GM18873 (cell line): ENCODE data around the gene DRAP1.

ENCODE experiments used
- ATAC-seq: cut with Tn5 transposase; IDR thresholded peaks from one replicate; pipeline ENCODE4 v1.9.1; 2021; ENCODE audit warnings: mild to moderate bottlenecking, moderate library complexity, moderate number of reproducible peaks; ENCODE audit not compliant: unreplicated experiment, low FRiP score

The DRAP1 gene, protein sequence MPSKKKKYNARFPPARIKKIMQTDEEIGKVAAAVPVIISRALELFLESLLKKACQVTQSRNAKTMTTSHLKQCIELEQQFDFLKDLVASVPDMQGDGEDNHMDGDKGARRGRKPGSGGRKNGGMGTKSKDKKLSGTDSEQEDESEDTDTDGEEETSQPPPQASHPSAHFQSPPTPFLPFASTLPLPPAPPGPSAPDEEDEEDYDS

DNA sequence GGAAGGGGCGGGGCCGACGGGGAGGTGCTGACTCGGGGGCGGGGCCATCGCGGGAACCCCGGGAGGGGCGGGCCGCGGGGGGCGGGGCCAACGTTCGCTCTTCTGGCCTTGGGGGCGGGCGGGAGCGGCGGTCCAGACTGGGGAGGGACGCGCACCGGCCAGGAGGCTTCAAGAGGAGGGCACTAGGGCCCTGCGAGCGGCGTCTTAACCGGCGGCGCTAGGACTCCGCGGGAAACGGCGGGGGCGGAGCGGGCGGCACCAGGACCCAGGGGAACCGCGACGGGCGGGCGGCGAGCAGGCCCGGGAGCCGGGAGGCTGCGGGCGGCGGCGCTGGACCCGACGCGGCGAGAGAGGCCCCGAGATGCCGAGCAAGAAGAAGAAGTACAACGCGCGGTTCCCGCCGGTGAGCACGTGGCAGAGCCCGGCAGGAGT lies at the start of gene DRAP1:
Gene DRAP1, plus strand, starts transcription at position 286 of the 432 bp plus-strand sequence. Its CDS starts 76 bp downstream, at position 362.
- peak; percentile 73 for ATAC-seq

DNA sequence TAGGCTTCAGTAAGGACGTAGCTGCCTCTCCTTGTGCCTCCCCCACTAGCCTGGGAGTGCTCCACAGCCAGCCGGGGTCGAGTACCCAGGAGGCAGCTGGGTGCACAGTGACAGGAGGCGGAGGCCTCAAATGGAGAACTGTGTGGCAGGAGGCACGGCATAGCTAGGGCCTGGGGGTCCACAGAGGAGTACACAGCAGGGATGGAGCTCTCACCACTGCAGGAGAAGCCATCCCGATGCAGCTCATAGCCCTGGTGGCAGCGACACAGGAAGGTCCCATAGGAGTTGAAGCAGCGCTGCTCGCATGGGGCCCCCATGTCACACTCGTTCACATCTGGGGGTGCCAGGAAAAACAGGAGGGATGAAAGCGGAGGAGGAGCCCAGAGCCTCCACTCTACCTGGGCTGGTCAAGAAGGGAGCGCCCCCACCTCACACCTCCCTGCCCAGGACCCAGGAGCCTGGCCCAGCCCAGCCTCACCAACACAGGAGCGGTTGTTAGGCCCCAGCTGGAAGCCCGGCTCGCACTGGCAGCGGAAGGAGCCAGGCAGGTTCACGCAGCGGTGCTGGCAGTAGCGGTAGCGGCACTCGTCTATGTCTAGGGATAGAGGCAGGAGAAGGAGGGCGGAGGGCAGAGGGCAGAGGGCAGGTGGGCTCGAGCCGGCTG lies 49.5 kb upstream of the DRAP1 start:
- ATAC-seq = no peak

DNA sequence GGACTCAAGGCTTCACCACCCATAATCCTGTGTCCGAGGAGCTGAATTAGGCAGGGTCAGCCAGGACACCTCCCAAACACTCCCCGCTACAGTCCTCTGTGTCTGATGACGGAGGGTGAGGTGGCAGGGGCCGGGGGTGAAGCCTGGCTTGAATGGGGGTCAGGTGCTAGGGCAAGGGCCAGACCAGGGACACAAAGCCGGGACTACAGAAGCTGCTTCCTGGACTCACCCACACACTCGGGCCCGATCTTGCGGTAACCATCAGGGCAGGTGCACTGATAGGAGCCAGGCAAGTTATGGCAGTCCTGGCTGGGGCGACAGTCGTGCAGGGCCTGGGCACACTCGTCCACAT lies 48.9 kb upstream of the DRAP1 start:
- ATAC-seq = no peak

DNA sequence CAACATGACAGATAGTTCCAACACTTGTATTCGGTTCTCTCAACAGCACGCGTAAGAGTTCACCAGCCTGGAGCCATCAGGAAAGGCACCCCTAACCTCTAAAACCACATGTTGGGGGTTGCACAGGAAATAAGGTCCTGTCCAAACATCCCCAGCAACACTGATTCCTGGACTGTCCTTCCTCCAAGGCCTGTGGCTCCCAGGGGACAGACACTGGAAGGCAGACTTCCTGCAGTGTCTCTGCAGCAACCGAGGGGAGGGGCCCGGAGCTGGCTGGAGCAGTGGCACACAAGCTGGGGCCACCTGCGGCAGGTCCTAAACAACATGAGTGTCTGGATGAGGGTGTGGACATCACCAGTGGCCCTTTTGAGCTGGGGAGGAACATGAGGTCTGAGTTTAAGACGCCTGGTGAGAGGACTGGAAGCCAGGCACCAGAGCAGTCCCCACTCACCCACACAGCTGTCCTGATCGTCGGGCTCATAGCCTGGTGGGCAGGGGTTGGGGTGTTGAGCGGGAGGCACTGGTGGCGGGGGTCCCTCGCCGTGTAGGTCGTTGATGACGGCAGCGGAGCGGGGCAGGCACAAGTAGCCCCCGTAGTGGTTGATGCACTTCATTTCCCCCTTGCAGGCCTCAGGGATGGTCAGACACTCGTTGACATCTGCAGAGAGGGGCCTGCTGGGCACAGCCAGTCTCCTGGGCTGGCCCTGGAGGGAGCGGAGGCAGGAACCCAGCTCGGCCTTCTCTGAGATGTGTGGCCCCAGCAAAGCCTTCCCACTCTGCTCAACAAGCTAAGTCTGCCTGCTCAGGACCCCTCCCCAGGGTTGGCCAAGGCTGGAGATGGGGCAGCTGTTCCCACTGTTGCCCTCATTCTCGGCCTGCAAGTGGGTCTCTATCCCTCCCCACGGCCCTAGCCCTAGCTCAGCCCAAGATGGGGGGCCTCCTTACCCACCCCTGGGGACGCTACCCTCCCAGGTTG lies 48.2 kb upstream of the DRAP1 start:
- no peak for ATAC-seq

DNA sequence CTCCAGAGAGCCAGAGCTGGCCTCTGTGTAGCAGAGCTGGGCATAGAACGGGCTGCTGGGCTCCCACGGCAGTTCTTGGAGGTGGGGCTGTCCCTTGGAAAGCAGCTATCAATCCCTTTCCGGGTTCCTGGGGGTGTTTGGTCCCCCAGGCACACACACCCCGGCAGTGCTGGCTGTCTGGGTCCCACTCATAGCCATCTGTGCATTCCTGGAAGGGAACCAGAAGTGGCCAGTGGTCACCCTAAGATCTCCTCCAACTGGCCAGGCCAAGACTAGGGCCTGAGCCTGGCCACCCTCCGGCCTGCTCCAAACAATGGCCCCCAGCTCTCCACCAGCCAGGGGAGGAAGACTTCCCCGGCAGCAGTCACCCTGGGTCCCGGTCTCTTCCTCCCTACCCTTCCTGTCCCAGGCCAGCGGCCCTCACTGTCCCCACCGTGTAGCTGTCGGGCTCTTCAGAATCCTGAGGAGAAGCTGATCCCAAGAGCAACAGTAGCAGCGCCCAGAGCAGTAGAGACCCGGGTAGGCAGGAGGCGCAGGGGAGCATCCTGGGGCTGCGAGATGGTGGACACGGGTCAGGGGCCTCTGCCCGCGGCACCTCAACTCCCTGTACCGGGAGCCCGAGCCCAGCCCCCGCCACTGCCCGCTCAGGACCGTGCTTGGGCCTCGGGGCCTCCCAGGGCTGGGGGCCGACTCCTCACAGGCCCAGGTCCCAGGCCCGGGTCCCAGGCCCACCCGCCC lies 47.2 kb upstream of the DRAP1 start:
- no peak for ATAC-seq

DNA sequence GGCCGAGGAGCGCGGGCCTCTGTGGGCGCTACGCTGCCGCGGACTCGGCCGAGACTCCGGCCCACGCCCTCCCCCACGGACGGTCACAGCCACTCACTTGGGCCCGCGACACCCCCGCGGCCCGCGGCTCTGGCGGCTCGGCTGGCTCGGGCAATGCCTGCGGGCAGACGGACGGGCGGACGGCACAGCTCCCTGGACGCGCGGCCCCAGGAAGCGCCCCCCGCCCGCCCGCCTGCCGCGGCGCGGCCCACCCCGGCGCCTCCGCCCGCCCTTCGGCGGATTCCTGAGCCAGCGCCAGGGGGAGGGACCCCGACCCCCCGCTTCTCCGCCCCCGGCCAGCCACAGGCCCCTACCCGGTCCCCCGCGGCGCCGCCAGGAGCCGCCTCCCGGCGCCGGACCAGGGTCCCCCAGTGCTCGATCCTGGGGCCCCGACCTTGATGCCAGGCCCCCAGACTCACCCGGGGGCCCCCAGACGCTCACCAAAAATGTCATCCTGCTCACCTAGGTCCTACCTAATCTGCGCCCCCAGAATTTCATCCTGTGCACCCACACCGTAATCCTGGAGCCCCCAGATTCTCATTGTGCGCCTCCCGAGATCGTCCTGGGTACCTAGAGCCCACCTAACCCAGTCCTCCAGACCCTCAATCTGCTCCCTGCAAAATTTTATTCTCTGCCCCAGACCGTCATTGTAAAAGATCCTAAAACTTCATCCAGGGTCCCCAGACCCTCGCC lies 46.5 kb upstream of the DRAP1 start, which contains the start of gene EFEMP2:
Gene EFEMP2, minus strand, starts transcription at position 215 of the 732 bp plus-strand sequence. CDS start 446 bp downstream, outside the sequence.
- no peak for ATAC-seq

DNA sequence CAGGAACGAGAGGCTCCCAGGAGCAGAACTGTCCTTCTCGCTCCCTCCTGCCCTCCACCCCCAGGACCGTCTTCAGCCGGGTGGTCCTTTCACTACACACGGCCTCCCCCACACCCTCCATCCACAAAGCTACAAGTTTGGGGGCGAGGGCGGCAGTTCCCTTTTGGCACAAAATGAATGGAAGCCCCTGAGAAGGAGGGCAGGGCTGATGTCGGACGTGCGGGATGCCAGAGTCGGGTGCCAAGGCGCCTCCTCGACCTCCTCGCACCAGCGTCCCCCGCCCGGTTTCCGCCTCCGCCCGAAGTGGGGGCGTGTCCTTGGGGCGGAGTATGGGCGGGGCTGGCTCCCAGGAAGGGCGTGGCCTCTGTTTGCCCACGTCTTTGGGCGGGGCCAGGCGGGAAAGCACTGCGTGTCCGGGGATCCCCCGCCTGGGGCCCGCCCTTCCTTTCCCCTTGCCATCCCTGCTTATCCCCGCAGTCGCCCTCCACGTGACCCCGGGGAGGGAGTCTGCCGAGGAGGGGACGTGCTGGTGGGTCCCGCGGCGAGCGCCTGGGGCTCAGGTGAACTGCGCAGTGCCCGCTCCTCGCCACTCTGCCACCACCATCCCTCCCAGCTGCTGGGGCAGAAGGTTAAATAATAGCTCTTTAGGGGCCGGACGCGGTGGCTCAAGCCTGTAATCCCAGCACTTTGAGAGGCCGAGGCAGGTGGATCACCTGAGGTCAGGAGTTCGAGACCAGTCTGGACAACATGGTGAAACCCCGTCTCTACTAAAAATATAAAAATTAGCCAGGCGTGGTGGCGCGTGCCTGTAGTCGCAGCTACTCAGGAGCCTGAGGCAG lies 45.7 kb upstream of the DRAP1 start:
- peak; percentile 62 for ATAC-seq

DNA sequence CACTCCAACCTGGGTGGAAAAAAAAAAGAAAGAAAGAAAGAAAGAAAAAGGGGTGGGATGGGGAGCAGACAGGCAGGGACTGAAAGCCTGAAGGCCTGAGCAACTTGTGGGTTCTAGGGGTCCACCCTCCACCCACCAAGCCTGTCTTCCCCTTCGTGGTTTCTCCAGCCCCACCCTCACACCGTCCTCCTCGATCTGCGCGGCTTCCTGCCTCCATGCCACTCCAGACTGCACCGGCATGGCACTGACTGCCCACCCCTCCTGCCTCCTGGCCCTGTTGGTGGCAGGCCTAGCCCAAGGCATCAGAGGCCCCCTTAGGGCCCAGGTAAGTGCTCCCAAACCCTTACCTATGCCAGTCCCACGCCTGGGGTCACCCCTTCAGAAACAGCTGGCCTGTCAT lies 39.6 kb upstream of the DRAP1 start, which contains the start of gene CTSW:
Gene CTSW, plus strand, starts transcription at position 221 of the 400 bp plus-strand sequence. Its CDS starts 18 bp downstream, at position 239.
- no peak for ATAC-seq

DNA sequence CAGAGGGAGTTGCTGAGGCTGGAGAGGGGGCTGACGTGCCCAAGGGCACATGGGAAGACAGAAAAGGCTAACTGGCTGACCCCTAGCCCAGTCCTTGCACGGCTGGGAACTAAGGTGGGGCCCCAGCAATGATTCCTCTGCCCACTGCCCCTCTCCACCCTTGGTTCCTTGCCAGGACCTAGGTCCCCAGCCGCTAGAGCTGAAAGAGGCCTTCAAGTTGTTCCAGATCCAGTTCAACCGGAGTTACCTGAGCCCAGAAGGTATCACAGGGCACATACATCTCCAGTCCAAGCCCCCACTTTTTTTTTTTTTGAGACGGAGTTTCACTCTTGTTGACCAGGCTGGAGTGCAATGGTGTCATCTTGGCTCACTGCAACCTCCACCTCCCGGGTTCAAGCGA lies 39.2 kb upstream of the DRAP1 start:
- no peak for ATAC-seq

DNA sequence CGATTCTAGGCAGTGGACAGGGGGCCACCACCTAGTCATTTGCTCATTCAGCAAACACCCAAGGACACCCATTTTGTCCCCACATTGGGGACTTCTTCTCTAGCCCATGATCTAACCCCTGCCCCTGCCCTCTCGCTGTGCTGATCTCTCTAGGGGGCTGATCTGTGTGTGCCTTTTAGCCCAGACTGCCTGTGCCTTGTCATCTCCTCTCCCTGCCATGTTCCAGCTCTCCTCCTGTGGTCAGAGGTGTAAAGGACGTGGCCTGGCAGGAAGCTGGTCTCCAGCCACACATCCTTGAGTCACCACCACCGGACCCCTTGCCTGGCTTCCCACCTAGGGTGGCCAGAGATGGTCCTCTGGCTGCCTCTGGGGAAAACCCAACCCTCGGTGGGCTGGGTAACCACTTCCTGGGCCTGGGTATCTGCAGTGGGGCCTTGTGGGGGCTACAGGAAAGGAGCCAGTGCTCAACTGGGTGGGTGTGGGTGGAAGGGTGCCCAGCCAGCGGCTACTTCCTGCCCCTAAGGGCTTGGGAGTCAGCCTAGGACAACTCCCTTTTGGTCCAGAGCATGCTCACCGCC lies 38.3 kb upstream of the DRAP1 start:
- no peak for ATAC-seq

DNA sequence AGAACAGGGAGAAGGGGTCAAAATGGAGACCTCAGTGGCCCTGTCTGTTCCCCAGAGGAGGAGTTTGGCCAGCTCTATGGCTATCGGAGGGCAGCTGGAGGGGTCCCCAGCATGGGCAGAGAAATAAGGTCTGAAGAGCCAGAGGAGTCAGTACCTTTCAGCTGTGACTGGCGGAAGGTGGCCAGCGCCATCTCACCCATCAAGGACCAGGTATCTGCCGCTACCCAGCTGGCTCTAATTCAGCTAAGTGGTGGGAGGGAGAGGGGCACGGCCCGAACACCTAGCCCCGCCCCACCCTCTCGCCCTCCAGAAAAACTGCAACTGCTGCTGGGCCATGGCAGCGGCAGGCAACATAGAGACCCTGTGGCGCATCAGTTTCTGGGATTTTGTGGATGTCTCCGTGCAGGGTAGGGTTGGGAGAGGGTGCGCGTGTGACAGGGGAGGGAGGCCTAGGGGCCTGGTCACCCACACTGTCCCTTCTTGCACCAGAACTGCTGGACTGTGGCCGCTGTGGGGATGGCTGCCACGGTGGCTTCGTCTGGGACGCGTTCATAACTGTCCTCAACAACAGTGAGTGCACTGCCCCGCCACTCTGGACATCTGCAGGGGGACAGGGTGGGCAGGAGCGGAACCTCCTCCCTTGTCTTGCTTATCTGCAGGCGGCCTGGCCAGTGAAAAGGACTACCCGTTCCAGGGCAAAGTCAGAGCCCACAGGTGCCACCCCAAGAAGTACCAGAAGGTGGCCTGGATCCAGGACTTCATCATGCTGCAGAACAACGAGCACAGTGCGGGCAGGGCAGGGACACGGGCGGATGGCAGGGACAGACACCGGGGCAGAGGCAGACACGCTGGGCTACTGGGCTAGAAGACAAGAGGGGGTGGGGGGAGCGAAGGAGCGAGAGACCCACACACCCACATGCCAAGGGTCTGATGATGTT lies 36.8 kb upstream of the DRAP1 start:
- no peak for ATAC-seq

DNA sequence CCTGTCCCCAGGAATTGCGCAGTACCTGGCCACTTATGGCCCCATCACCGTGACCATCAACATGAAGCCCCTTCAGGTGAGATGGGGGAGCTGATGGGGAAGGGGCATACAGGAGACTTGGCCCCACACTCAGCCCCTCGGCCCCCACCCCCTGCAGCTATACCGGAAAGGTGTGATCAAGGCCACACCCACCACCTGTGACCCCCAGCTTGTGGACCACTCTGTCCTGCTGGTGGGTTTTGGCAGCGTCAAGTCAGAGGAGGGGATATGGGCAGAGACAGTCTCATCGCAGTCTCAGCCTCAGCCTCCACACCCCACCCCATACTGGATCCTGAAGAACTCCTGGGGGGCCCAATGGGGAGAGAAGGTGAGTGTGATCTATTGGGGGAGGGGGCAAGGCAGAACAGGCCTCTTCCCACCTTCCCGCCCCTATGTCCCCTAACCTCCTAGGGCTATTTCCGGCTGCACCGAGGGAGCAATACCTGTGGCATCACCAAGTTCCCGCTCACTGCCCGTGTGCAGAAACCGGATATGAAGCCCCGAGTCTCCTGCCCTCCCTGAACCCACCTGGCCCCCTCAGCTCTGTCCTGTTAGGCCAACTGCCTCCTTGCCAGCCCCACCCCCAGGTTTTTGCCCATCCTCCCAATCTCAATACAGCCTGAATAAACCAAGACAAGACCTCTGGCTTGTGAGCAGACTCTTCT lies 36.0 kb upstream of the DRAP1 start:
- no peak for ATAC-seq

DNA sequence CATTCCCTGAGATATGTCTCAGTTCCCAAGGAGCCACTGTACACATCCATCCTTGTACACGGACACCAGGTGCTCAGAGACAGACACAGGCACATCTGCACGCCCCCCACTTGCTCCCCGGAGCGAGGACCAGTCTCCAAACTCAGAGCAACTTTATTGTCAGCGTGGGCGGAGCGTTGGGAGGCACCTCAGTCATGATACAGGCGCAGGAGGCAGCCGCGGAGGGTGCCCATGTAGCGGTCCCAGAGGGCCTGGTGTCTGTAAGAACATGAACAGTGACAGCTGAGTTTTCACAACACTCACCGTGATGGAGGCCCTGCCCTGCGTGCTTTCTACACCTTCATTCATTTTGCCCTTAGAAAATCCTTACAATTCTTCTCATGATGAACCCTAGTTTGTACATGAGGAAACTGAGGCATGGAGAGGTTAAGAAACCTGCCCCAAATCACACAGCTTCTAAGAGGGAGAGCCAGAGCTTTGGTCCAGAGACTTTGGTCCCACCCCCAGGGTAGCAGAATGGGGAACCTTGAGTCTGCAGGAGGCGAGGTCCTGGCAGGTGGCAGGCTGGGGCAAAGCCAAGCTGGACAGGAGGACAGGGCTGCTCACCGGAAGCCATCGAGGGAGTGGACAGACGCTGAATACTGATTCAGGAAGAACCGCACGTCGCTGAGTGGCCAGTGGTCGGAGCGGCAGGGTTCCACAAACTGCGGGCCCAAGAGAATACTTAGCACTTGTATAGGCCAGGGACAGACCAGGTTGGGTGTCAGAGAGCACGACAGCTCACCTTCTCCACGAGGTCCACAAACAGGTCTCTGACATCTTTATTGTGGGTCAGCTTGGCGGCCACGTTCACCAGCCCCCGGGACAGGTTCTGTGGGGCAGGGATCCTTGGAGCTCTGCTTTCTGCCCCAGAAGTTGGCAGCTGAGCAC lies 35.2 kb upstream of the DRAP1 start:
- no peak for ATAC-seq

DNA sequence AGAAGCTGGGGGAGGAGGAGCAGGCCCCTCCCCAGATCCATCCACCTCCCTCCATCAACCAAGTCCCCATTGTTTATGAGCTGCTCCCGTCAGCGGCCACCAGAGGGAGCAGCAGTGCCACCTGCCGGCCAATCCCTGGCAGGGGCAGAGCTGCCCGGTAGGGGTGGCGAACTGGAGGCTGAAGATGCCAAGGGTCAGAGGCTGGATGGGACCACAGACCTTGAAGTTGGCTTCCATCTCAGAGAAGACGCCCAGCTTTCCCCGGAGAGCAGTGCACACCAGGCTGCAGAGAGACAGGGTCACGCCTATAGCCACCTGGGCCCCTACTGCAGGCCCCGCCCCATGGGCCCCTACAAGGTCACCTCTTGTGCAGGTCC lies 34.5 kb upstream of the DRAP1 start:
- ATAC-seq = no peak

DNA sequence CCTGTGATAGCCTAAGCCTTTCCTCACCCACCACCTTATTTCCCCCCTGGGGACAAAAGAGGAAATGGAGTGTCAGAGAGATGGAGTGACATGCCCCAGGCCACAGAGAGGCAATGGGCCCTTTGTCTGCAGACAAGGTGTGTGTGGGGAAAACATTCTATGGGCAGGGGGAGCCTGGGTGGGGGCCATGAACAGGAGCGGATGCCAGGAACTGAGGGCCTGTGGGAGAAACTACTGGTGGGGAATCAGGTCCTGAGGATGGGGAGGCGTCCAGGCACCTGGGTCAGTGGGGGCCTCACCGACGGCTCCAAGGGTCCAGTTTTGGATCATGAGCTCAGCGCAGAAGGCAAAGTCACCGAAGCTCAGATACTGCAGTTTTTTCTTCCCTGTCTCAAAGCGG lies 34.0 kb upstream of the DRAP1 start:
- ATAC-seq = no peak
